Kidney (tissue), 14 donors: Measurements from ENCODE around the gene WASF2. TPM values are rescaled to one million over a fixed set of nuclear protein-coding genes. Genes with fewer than 3 reads are reported as not detected.

Experiments
- DNase-seq, 5 donors: peaks; one replicate each; pipeline ENCODE4 v3.0.0-alpha.2; 2013 to 2020
- FAIRE-seq: peaks from 2 replicates; lab custom pipeline; 2012; peaks lifted over from hg19 to GRCh38; lab: Jason Lieb, UNC
- H3K27ac ChIP-seq, 2 donors: one replicate each; pipeline ENCODE4 v1.7.0; 2013; ENCODE audit warnings: low read depth in 2 of 2, low read length in 2 of 2, inconsistent platforms in 1 of 2
- H3K27me3 ChIP-seq: one replicate; pipeline ENCODE4 v1.7.1; 2013; ENCODE audit warnings: low read length, inconsistent platforms; ENCODE audit not compliant: control insufficient read depth, insufficient read depth
- H3K36me3 ChIP-seq, 3 donors: one replicate each; pipeline versions ENCODE4 v1.7.0 to v1.7.1; 2013; ENCODE audit warnings: low read length in 3 of 3, control low read depth in 1 of 3, inconsistent platforms in 1 of 3; ENCODE audit not compliant: insufficient read depth in 3 of 3, control insufficient read depth in 2 of 3
- H3K4me1 ChIP-seq, 3 donors: one replicate each; pipeline versions ENCODE4 v1.7.0 to v1.7.1; 2013; ENCODE audit warnings: low read length in 3 of 3, inconsistent platforms in 1 of 3, low read depth in 1 of 3; ENCODE audit not compliant: control insufficient read depth in 2 of 3, insufficient read depth in 2 of 3
- H3K4me3 ChIP-seq, 3 donors: one replicate each; pipeline versions ENCODE4 v1.7.0 to v1.8.1; 2013; ENCODE audit warnings: low read length in 3 of 3, control low read depth in 1 of 3, inconsistent platforms in 1 of 3
- H3K9ac ChIP-seq, 3 donors: one replicate each; pipeline versions ENCODE4 v1.7.0 to v1.7.1; 2013; ENCODE audit warnings: low read length in 3 of 3, control low read depth in 1 of 3, inconsistent platforms in 1 of 3
- H3K9me3 ChIP-seq, 3 donors: one replicate each; pipeline versions ENCODE4 v1.7.0 to v1.7.1; 2013; ENCODE audit warnings: low read length in 3 of 3, control low read depth in 1 of 3, inconsistent platforms in 1 of 3; ENCODE audit not compliant: control insufficient read depth in 2 of 3, insufficient read depth in 1 of 3
- CTCF ChIP-seq: IDR thresholded peaks from 3 replicates; pipeline ENCODE4 v1.5.1; 2012; ENCODE audit warnings: mild to moderate bottlenecking, moderate library complexity, borderline replicate concordance; ENCODE audit not compliant: insufficient read depth; ENCODE audit errors: extremely low read depth
- intact Hi-C: fragments of 100-400 bp; cut with DNase I; formaldehyde crosslinking; loops from one replicate; pipeline ENCODE4 v1.11.1; 2022
- polyA plus RNA-seq: library from polyadenylated mRNA; stranded (reverse); fragments of 350-450 nt; fragmentation: Illumina TruSeq; extraction: RNeasy Lipid Tissue Mini Kit (QIAGEN cat#74804); gene quantifications from one replicate; pipeline ENCODE4 v1.2.3, GENCODE V29; 2014; ENCODE audit warnings: low read depth, low replicate concordance; ENCODE audit not compliant: insufficient read depth
- total RNA-seq: library from RNA; stranded (reverse); fragmentation: NEBNext Ultra II Directional; extraction: Animal tissue kit (Norgen Biotek cat#: 25700); gene quantifications from one replicate; pipeline ENCODE4 v1.2.1, GENCODE V29; 2021
- donor health status: control.
- donor health status: control.
- donor health status: control.
- donor health status: control.
- donor health status: control.
- donor health status: DM: yes; HTN: yes; CAD: no.
- donor health status: Normal renal cell carcinoma (clear cell type).

Gene WASF2
- total and polyA plus RNA-seq, 2 donors from 2014 or later: 23.9 to 159 TPM

- Histone ChIP-seq H3K4me3 (no peak overlapping the region), H3K27me3 (no peaks in the 10 kb centered on the region), H3K27ac (no peak overlapping the region), H3K9me3 (no peaks in the 10 kb centered on the region), H3K36me3 (no peaks in the 10 kb centered on the region), H3K9ac (no peak overlapping the region), H3K4me1 (no peaks in the 10 kb centered on the region)
- no peak for DNase-seq
- no peak for TF ChIP-seq CTCF
- no peak for FAIRE-seq
- intact Hi-C loops: no loop called here
Observed at GRCh38 chr1:27383661-27384060, 106.3 kb downstream of the WASF2 start.

GRCh38 chr1:27383039-27383605 lies 106.8 kb downstream of the WASF2 start, which contains the start of gene CD164L2:
CD164L2 (minus strand) TSS chr1:27383333; CDS start chr1:27383239, 94 bp downstream.
- Histone ChIP-seq H3K36me3 (no peaks in the 10 kb centered on the region), H3K9me3 (no peaks in the 10 kb centered on the region), H3K27me3 (no peaks in the 10 kb centered on the region), H3K9ac (no peak within 1 kb of the TSS), H3K4me3 (no peak within 1 kb of the TSS), H3K27ac (no peak within 1 kb of the TSS), H3K4me1 (no peaks in the 10 kb centered on the region)
- intact Hi-C loops: no loop called here
- FAIRE-seq: no peak
- peak; percentile 48 to 87 (median 69) for DNase-seq
- TF ChIP-seq CTCF: no peak

GRCh38 chr1:27381969-27382762 lies 107.8 kb downstream of the WASF2 start:
- Histone ChIP-seq H3K27ac (no peak overlapping the region), H3K27me3 (no peaks in the 10 kb centered on the region), H3K4me1 (no peaks in the 10 kb centered on the region), H3K9me3 (no peaks in the 10 kb centered on the region), H3K4me3 (no peak overlapping the region), H3K9ac (no peak overlapping the region), H3K36me3 (no peaks in the 10 kb centered on the region)
- intact Hi-C loops: no loop called here
- no peak for TF ChIP-seq CTCF
- DNase-seq: no peak
- no peak for FAIRE-seq
